Uterus (tissue), 2 donors: Measurements from ENCODE around the gene WDR86.

Experiments
- POLR2A ChIP-seq, 2 donors: fragments of 450-650 bp; IDR thresholded peaks; one replicate each; pipeline ENCODE4 v1.6.1; 2016; ENCODE audit warnings: antibody characterized with exemption in 2 of 2, mild to moderate bottlenecking in 1 of 2, moderate library complexity in 1 of 2
- TF ChIP-seq, protein P1 (sequence below), 4 experiments: fragments of 200-600 bp in 2 of 4; fragments of 450-650 bp in 2 of 4; sonication (generic) in 2 of 4; IDR thresholded peaks; one replicate each; pipeline ENCODE4 v1.5.1; 2016 to 2019; ENCODE audit warnings: antibody characterized with exemption in 4 of 4, mild to moderate bottlenecking in 2 of 4, moderate library complexity in 1 of 4

GRCh38 chr7:151338809-151339208 is 71.0 kb downstream of the WDR86 start:
- TF ChIP-seq, protein P1, sequence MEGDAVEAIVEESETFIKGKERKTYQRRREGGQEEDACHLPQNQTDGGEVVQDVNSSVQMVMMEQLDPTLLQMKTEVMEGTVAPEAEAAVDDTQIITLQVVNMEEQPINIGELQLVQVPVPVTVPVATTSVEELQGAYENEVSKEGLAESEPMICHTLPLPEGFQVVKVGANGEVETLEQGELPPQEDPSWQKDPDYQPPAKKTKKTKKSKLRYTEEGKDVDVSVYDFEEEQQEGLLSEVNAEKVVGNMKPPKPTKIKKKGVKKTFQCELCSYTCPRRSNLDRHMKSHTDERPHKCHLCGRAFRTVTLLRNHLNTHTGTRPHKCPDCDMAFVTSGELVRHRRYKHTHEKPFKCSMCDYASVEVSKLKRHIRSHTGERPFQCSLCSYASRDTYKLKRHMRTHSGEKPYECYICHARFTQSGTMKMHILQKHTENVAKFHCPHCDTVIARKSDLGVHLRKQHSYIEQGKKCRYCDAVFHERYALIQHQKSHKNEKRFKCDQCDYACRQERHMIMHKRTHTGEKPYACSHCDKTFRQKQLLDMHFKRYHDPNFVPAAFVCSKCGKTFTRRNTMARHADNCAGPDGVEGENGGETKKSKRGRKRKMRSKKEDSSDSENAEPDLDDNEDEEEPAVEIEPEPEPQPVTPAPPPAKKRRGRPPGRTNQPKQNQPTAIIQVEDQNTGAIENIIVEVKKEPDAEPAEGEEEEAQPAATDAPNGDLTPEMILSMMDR (IDR thresholded peaks at IDR 0.05) = no peak
- no peak for TF ChIP-seq POLR2A (IDR thresholded peaks at IDR 0.05)
